Measurements from ENCODE around the gene ANO7. TPM values are rescaled to one million over a fixed set of nuclear protein-coding genes. Genes with fewer than 3 reads are reported as not detected.

ANO7 gene
- total RNA-seq, 1 experiment from 2014 or later, result 5.2 TPM

GRCh38 chr2:241244368-241244767 lies 55.9 kb downstream of the ANO7 start:
- Histone ChIP-seq H3K79me2 (ENCODE audit: insufficient read depth, low read length) (no peaks in the 10 kb centered on the region), H4K20me1 (ENCODE audit: control insufficient read depth, insufficient read depth, insufficient read length) (no peaks in the 10 kb centered on the region)
- H3K36me3 Mint-ChIP-seq (ENCODE audit: insufficient read depth in 1 of 3, low read depth in 3 of 3), result peaks cover 65 to 96% (median 91%) of the 10 kb centered on the region in 3 experiments

More at GRCh38 chr2:241244368-241244767, 55.9 kb downstream of the ANO7 start:
- H2BK120ac ChIP-seq (ENCODE audit: low read depth, low read length, poor library complexity, severe bottlenecking), result no peak overlapping the region
- no peak overlapping the region for H3K23ac ChIP-seq (ENCODE audit: insufficient read length, low read depth, low read length)
- no peak overlapping the region for H2AFZ ChIP-seq (ENCODE audit: low read length)
- no peak overlapping the region for H3K4ac ChIP-seq (ENCODE audit: low read depth, low read length)
- no peaks in the 10 kb centered on the region for H3K27me3 ChIP-seq (ENCODE audit: insufficient read depth, low read length)
- H2AK5ac ChIP-seq (ENCODE audit: insufficient read length, low read length), result no peak overlapping the region
- no peak overlapping the region for H3K18ac ChIP-seq (ENCODE audit: insufficient read length, low read depth, low read length)
- no peak overlapping the region for H4K8ac ChIP-seq (replicated peaks; ENCODE audit: insufficient read length, low read depth, low read length)
- no peak overlapping the region for H2BK12ac ChIP-seq (ENCODE audit: insufficient read length, low read depth, low read length)
- no peak overlapping the region for H3K27ac ChIP-seq (ENCODE audit: insufficient read length, low read depth, low read length)
- H3K79me1 ChIP-seq (ENCODE audit: insufficient read depth, low read depth, low read length, poor library complexity, severe bottlenecking), result peaks cover 3% of the 10 kb centered on the region
- H4K5ac ChIP-seq (ENCODE audit: insufficient read length, low read depth, low read length), result no peak overlapping the region
- H3K9me3 ChIP-seq (ENCODE audit: control insufficient read depth, low read depth, low read length), result no peaks in the 10 kb centered on the region
- H3T11ph ChIP-seq (ENCODE audit: low read length), result no peak overlapping the region
- H2BK5ac ChIP-seq (ENCODE audit: insufficient read length, low read length), result no peak overlapping the region
- no CpG with 5 or more reads among the region's 6 CpGs for WGBS (ENCODE audit: extremely low coverage, insufficient read length, low lambda C conversion rate)
- no peak for DNase-seq
- no peaks in the 10 kb centered on the region for H3K4me1 ChIP-seq (ENCODE audit: insufficient read depth, low read length)
- no peak overlapping the region for H4K91ac ChIP-seq (ENCODE audit: insufficient read length, low read depth, low read length)
- no peak overlapping the region for H3K56ac ChIP-seq (ENCODE audit: insufficient read length, low read depth, low read length)
- Mint-ChIP-seq H3K4me3 (no peak overlapping the region), H3K27me3 (ENCODE audit: low read depth) (no peaks in the 10 kb centered on the region), H3K27ac (no peak overlapping the region; a peak in 1 of 7 replicates), H3K4me1 (no peaks in the 10 kb centered on the region), H3K9me3 (no peaks in the 10 kb centered on the region)
- H3K9ac ChIP-seq (ENCODE audit: extremely low read depth, insufficient read length, low read length), result no peak overlapping the region
- H2BK15ac ChIP-seq (ENCODE audit: low read depth, low read length), result no peak overlapping the region
- TF ChIP-seq CTCF (conservative IDR thresholded peaks at IDR 0.05), result no peak
- no peak overlapping the region for H2BK20ac ChIP-seq (ENCODE audit: low read depth, low read length, poor library complexity, severe bottlenecking)
- H3K4me2 ChIP-seq (ENCODE audit: insufficient read depth, insufficient read length, low read length), result no peak overlapping the region
- no peak overlapping the region for H3K14ac ChIP-seq (ENCODE audit: insufficient read depth, low read length)
- H3K23me2 ChIP-seq (ENCODE audit: insufficient read length, low read depth, low read length, poor library complexity, severe bottlenecking), result no peaks in the 10 kb centered on the region
